Body of pancreas (tissue), 4 donors: Measurements from ENCODE around the gene HIP1. TPM values are rescaled to one million over a fixed set of nuclear protein-coding genes. Genes with fewer than 3 reads are reported as not detected.

Experiments
- ATAC-seq: fragments of 150-250 bp; one replicate; pipeline ENCODE4 v1.9.1; 2016
- DNase-seq, 4 donors: peaks; one replicate each; pipeline ENCODE4 v3.0.0-alpha.2; 2019
- H3K27ac ChIP-seq, 4 donors: fragments of 200-600 bp; sonication (generic); 1 replicate in 3 of 4; 2 replicates in 1 of 4; pipeline versions ENCODE4 v1.5.1 to v1.6.1; 2016 to 2019; ENCODE audit warnings: mild to moderate bottlenecking in 1 of 4, mixed read lengths in 1 of 4, moderate library complexity in 1 of 4
- H3K27me3 ChIP-seq, 2 donors: fragments of 200-600 bp; sonication (generic); one replicate each; pipeline ENCODE4 v1.6.0; 2016; ENCODE audit warnings: mild to moderate bottlenecking in 1 of 2
- H3K36me3 ChIP-seq, 2 donors: fragments of 200-600 bp; sonication (generic); replicated peaks in 1 of 2; 2 replicates each; pipeline ENCODE4 v1.5.1; 2016; ENCODE audit warnings: low read depth in 2 of 2; ENCODE audit not compliant: insufficient read depth in 1 of 2
- H3K4me1 ChIP-seq: fragments of 200-600 bp; sonication (generic); one replicate; pipeline ENCODE4 v1.6.0; 2016
- H3K4me3 ChIP-seq, 2 donors: fragments of 200-600 bp; sonication (generic); 1 replicate in 1 of 2; 2 replicates in 1 of 2; pipeline ENCODE4 v1.5.1; 2016 to 2019
- H3K9me3 ChIP-seq, 3 donors: fragments of 200-600 bp; sonication (generic); 1 replicate in 2 of 3; 2 replicates in 1 of 3; pipeline ENCODE4 v1.5.1; 2016
- CTCF ChIP-seq, 7 experiments: fragments of 450-650 bp in 4 of 7; fragments of 200-600 bp in 3 of 7; sonication (generic) in 3 of 7; IDR thresholded peaks; one replicate each; pipeline ENCODE4 v1.5.1; 2016 to 2019; ENCODE audit warnings: antibody characterized with exemption in 7 of 7
- POLR2A ChIP-seq, 3 donors: fragments of 450-650 bp; IDR thresholded peaks; one replicate each; pipeline ENCODE4 v1.6.1; 2016; ENCODE audit warnings: antibody characterized with exemption in 3 of 3, mild to moderate bottlenecking in 2 of 3
- WGBS, 2 donors: methylation state at CpG; one replicate each; pipeline ENCODE4 v1.1.5; 2017; 5-methylcytosine and 5-hydroxymethylcytosine counted together
- intact Hi-C: fragments of 100-400 bp; cut with DNase I; formaldehyde crosslinking; loops from one replicate; pipeline ENCODE4 v1.15.1; 2023
- total RNA-seq, 2 donors: library from RNA; depleted of rRNA; stranded (reverse); fragments of >200 nt; gene quantifications; one replicate each; pipeline ENCODE4 v1.1.0, GENCODE V29; 2016

HIP1 gene
- total RNA-seq, 2 donors from 2014 or later, result 8.3 to 14.5 TPM

DNA sequence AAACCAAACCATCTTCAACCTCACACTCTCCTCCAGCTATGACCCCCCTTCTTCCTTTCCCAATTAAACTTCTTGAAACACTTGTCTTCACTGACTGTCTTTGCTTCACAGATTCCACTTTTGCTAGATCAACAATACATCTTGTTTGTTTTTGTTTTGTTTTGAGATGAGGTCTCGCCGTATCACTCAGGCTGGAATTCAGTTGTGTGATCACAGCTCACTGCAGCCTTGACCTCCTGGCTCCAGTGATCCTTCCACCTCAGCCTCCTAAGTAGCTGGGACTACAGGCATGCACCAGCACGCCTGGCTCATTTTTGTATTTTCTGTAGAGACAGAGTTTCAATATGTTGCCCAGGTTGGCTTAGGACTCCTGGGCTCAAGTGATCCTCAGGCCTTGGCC lies 59.7 kb downstream of the HIP1 start:
- Histone ChIP-seq H3K4me1 (peaks cover 7% of the 10 kb centered on the region), H3K4me3 (no peak overlapping the region), H3K36me3 (no peaks in the 10 kb centered on the region), H3K27ac (no peak overlapping the region), H3K9me3 (no peaks in the 10 kb centered on the region), H3K27me3 (no peaks in the 10 kb centered on the region)
- WGBS, 2 donors, result 90 to 91% methylated on average over 3 of the region's 3 CpGs
- ATAC-seq (no peak), DNase-seq (no peak)
- TF ChIP-seq POLR2A (IDR thresholded peaks at IDR 0.05) (no peak), CTCF (IDR thresholded peaks at IDR 0.05) (no peak)
- intact Hi-C loops, result no loop called here

- intact Hi-C loops, result no loop called here
- H3K9me3 ChIP-seq, result no peaks in the 10 kb centered on the region
- H3K4me1 ChIP-seq, result no peaks in the 10 kb centered on the region
- WGBS, 2 donors, result 71 to 99% methylated on average over 4 of the region's 4 CpGs
- no peak overlapping the region for H3K27ac ChIP-seq
- no peaks in the 10 kb centered on the region for H3K27me3 ChIP-seq
- TF ChIP-seq CTCF (IDR thresholded peaks at IDR 0.05), result no peak
- TF ChIP-seq POLR2A (IDR thresholded peaks at IDR 0.05), result no peak
- no peak for DNase-seq
- H3K4me3 ChIP-seq, result no peak overlapping the region
- H3K36me3 ChIP-seq, result no peaks in the 10 kb centered on the region
- ATAC-seq, result no peak
Observed at GRCh38 chr7:75669579-75669978, 69.2 kb downstream of the HIP1 start.

DNA sequence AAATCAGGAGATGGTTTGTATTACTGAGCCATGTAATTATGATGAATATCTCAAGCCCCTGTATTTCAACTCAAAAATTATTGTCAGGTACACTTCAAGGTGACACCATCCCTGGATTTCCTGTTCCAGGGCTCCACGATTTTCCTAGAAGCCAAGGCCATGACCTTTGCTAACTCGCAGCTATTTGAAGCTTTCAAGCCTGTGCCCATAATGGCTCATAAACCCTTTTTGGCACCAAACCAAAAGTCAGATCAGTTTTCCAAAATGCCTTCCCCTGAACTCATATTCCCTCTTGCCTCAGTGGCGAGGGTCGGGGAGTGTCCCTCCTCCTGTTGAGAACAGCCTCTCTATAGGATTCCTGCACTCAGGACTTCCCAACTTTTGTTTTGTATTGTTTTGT lies 70.8 kb downstream of the HIP1 start:
- no peak for ATAC-seq
- no peak for TF ChIP-seq POLR2A (IDR thresholded peaks at IDR 0.05)
- TF ChIP-seq CTCF (IDR thresholded peaks at IDR 0.05), result no peak
- Histone ChIP-seq H3K9me3 (no peaks in the 10 kb centered on the region), H3K4me1 (no peaks in the 10 kb centered on the region), H3K27me3 (no peaks in the 10 kb centered on the region), H3K36me3 (no peaks in the 10 kb centered on the region), H3K4me3 (no peak overlapping the region), H3K27ac (no peak overlapping the region)
- intact Hi-C loops, result no loop called here
- no peak for DNase-seq
- 58% methylated on average over 4 of the region's 4 CpGs for WGBS, 2 donors

DNA sequence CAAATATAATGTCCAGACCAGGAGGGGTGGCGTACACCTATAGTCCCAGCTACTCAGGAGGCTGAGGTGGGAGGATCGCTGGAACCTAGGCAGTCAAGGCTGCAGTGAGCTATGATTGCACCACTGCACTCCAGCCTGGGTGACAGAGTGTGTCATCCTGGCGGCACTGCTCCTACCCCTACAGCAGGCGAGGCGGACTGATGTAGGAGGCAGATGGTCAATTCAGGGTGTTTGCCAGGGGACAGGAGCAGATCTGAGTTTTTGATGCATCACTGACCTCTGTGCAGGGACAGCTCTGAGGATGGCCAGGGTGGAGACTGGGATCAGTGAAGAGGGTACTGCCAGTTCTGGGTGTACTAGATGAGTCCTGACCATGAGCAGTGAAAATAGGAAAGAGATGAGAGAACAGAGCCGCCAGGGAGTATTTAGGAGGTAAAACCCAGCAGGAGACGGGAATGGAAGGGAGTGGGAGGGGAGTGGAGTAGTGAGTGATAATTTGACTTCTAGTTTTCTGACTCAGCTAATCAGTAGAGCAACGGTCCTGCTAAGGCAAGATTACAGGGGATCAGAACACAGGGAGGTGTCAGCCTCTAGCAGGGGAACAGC lies 75.3 kb downstream of the HIP1 start:
- Histone ChIP-seq H3K4me3 (no peak overlapping the region), H3K4me1 (no peaks in the 10 kb centered on the region), H3K27ac (no peak overlapping the region), H3K9me3 (no peaks in the 10 kb centered on the region), H3K27me3 (no peaks in the 10 kb centered on the region), H3K36me3 (no peaks in the 10 kb centered on the region)
- no peak for DNase-seq
- ATAC-seq, result no peak
- intact Hi-C loops, result no loop called here
- 79 to 84% methylated on average over 8 of the region's 8 CpGs for whole genome bisulfite sequencing, 2 donors
- TF ChIP-seq POLR2A (IDR thresholded peaks at IDR 0.05) (no peak), CTCF (IDR thresholded peaks at IDR 0.05) (no peak)

DNA sequence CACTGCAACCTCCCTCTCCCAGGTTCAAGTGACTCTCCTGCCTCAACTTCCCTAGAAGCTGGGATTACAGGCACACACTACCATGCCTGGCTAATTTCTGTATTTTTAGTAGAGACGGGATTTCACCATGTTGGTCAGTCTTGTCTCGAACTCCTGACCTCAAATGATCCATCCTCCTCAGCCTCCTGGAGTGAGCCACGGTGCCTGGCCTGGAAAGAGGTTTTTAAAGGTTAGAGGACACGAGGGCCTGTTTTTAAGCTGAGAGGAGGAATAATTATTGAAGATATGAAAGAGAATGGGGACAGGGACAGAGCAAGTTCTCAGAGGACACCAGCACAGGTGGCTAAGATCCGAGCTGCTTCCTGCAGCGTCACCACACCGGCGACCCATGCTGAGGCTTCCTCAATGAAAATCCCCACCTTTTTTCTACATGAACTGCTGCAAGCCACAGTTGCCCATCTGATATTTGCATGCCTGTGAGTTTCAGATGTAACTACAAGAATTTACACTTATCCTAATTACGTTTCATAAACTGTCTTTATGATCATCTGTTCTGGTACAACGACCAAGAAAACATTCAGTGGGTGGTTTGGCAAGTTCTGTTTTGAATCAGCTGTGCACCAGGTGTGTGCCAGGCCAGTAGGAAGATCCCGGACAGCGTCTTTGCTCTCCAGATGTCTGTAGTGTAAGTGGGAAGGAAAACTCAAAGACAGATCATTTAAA lies 76.0 kb downstream of the HIP1 start:
- TF ChIP-seq CTCF (IDR thresholded peaks at IDR 0.05), result no peak
- no peak for TF ChIP-seq POLR2A (IDR thresholded peaks at IDR 0.05)
- intact Hi-C loops, result no loop called here
- Histone ChIP-seq H3K4me1 (no peaks in the 10 kb centered on the region), H3K27me3 (no peaks in the 10 kb centered on the region), H3K4me3 (no peak overlapping the region), H3K9me3 (no peaks in the 10 kb centered on the region), H3K27ac (no peak overlapping the region), H3K36me3 (no peaks in the 10 kb centered on the region)
- 71 to 74% methylated on average over 12 of the region's 12 CpGs for WGBS, 2 donors
- no peak for DNase-seq
- ATAC-seq, result no peak
